Stromal cell of bone marrow (primary cell): ENCODE measurements around the gene ENG.
"Not testable (repeated sequence)": the region's sequence is repeated elsewhere in the genome, so short reads cannot be mapped to it uniquely, and the experiment has no call there.

Source experiments
- DNase-seq: peaks from one replicate; pipeline ENCODE4 v3.0.0-alpha.2; 2012; ENCODE audit warnings: low read depth

Gene ENG

GRCh38 chr9:127854184-127854806, at the start of gene ENG:
ENG (minus strand) TSS chr9:127854658; CDS start chr9:127854355, 303 bp downstream.
- DNase-seq = no peak

- peak; percentile 40 for DNase-seq
Measured at GRCh38 chr9:127903557-127904475, 49.4 kb upstream of the ENG start.

- DNase-seq = peak; percentile 71
Measured at GRCh38 chr9:127899128-127899943, 44.9 kb upstream of the ENG start, which contains the start of gene ST6GALNAC6. ST6GALNAC6 (minus strand) TSS chr9:127899603; CDS start chr9:127897981, 1,622 bp downstream.

GRCh38 chr9:127898433-127899127, 44.1 kb upstream of the ENG start:
- peak; percentile 89 for DNase-seq

GRCh38 chr9:127897193-127897692, 42.8 kb upstream of the ENG start:
- peak; percentile 62 for DNase-seq

GRCh38 chr9:127896395-127897192, 42.1 kb upstream of the ENG start:
- DNase-seq = no peak

GRCh38 chr9:127895811-127896210, 41.4 kb upstream of the ENG start:
- DNase-seq = no peak

- DNase-seq = no peak
Measured at GRCh38 chr9:127893392-127893791, 38.9 kb upstream of the ENG start.

- DNase-seq = no peak
Measured at GRCh38 chr9:127892831-127893230, 38.4 kb upstream of the ENG start.

- DNase-seq = no peak
Measured at GRCh38 chr9:127890053-127890452, 35.6 kb upstream of the ENG start.

GRCh38 chr9:127887792-127888191, 33.3 kb upstream of the ENG start:
- DNase-seq = no peak

GRCh38 chr9:127886401-127886972, 32.0 kb upstream of the ENG start:
- no peak for DNase-seq

GRCh38 chr9:127885508-127886281, 31.2 kb upstream of the ENG start:
- DNase-seq = no peak

- no peak for DNase-seq
Measured at GRCh38 chr9:127884976-127885490, 30.6 kb upstream of the ENG start.

GRCh38 chr9:127884427-127884911, 30.0 kb upstream of the ENG start:
- DNase-seq = no peak

GRCh38 chr9:127883959-127884358, 29.5 kb upstream of the ENG start:
- no peak for DNase-seq

- not testable (repeated sequence) for DNase-seq
Measured at GRCh38 chr9:127881715-127882114, 27.3 kb upstream of the ENG start.

GRCh38 chr9:127880143-127880542, 25.7 kb upstream of the ENG start:
- no peak for DNase-seq
